NCI-H2227 treated with DMSO at 0.1 percent for 48 hours (cell line): Measurements from ENCODE around the gene KLF16.
"Not testable (repeated sequence)": the region's sequence is repeated elsewhere in the genome, so short reads cannot be mapped to it uniquely, and the experiment has no call there.

Source experiments
- DNase-seq: peaks from one replicate; lab custom pipeline; 2025; lab: John Stamatoyannopoulos, UW

The KLF16 gene

DNA sequence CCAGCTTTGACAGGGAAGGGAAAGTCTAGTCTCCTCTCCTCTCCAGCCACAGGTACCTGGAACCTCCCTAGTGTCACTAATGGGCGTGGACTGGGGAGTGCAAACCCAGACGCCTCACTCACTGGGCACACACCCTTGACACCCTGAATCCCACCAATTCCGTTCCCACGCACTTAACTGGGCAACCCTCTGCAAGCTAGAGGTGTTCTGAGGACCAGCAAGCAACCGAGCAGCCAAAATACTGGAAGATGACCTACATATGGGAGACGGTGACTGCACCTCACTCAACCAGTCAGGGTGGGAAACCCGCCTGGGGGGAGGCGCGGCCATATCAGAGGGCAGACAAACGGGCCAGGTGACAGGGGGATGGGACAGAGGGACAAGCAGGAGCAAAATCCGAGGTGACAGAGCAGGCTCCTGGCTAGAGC lies 20.9 kb upstream of the KLF16 start:
- DNase-seq = no peak

DNA sequence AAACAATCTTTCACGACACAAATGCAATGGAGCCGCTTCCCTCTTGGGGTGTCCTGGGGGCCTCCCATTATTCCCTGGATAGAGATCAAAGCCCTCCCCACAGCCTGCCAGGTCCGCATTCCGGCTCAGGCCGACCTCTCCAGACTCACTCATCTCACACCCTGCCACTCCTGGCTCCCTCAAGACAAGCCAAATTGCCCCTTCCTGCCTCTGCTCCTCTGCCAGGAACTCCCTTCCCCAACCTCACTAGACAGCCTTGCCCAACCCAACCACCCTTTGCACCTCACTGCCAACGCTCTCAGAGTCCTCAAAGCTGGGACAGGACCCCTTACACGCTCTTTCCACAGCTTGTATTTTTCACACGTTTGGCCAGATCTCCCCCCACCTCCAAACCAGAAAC lies 20.4 kb upstream of the KLF16 start:
- DNase-seq = no peak

DNA sequence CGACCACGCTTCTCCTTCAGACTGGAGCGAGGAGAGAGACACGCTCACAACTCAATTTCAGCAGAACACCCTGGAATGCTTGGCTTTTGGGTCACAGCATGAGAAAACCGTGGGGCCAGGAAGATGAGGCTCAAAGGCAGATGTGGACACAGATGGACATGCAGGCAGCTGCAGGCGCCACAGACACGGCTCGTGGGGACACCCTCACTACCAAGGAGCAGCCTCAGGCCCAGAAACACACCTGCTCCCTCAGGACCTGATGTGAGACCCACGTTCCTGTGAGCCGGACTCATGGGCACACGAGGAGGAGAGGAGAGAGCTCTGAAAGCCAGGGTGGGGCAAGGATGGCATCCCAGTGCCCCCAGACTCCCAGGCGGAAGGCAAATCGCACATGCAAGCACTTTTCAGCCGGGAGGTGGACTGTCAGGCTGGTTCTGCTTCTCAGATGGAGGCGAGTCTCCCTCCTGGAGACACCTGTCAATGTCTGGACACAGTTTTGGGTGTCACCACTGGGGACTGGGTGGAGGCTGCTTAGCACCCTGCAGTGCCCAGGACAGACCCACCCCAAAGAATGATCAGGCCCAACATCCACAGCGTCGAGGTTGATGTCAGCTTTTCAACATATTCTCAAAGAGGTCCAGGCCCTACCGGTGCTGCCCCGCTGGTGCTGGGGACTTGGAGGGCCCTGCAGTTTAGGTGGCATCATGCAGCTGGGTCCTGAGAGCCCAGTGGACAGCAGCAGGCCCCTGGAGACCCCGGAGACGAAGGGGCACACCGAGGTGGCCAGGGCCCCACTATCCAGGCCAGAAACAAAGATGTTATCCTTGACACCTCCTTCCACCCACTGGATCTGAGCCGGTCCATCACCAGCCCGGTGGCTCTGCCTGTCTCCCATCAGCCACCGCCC lies 19.7 kb upstream of the KLF16 start:
- no peak for DNase-seq

DNA sequence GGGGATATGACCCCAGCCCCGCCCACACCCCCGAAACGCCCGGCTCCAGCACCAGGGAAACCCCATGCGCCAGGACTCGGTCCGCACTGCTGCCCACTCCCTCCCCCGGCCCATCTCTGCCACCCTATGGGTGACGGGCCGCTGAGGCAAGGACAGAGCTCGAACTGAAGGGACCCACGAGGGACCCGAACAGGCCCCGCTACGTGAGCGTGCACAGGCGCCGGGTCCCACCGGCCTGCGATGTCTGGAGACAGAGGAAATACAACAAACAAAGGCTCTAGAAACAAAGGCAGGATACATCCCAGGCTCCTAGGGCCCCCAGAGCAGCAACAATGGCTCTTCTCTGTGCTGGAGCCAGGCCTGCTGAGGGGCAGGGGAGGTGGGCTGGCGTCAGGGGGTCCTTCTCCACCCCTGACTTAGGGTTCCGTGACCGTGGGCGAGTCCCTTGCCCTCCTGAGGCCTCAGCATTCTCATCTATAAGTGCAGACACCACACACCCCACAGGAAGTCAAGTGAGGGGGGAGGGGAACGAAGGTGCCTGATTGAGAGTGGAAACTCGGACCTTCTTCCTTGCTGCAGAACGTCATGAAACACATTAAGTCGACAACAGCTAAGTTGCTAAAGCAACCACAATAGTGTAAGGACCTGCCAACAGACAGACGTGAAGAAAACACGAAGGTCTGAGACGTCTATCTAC lies 18.9 kb upstream of the KLF16 start:
- DNase-seq = no peak

DNA sequence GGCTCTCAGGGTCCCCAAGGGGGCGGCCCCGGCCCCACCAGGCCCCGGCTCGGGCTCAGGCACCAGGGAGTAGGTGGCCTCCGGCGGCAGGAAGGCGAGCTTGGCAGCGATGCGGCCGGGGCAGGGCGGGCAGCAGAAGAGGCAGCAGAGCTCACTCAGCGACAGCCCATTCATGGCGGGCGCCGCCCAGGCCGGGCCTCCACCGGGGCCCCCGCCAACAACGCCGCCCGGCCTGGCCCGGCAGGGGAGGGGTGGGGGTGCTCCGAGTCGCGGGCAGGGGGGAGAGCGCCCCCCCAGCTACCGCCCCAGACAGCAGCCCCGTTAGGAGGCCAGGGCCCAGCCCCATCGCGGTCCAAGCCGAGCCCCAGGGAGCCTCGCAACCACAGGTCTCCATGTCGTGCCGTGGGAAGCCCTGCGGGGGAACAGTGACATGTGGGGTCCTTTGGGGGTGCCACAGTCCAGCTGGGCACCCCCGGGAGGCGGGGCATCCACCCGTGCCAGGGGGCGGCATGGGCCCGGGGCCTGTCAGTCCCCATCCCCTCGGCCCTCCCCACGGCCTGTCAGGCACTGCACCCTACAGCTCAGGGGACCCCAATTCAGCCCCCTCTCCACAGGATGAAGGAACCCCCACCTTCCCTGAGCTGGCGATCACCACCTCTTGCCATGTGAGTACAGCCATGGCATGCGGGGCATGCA lies 18.2 kb upstream of the KLF16 start:
- DNase-seq = not testable (repeated sequence)

DNA sequence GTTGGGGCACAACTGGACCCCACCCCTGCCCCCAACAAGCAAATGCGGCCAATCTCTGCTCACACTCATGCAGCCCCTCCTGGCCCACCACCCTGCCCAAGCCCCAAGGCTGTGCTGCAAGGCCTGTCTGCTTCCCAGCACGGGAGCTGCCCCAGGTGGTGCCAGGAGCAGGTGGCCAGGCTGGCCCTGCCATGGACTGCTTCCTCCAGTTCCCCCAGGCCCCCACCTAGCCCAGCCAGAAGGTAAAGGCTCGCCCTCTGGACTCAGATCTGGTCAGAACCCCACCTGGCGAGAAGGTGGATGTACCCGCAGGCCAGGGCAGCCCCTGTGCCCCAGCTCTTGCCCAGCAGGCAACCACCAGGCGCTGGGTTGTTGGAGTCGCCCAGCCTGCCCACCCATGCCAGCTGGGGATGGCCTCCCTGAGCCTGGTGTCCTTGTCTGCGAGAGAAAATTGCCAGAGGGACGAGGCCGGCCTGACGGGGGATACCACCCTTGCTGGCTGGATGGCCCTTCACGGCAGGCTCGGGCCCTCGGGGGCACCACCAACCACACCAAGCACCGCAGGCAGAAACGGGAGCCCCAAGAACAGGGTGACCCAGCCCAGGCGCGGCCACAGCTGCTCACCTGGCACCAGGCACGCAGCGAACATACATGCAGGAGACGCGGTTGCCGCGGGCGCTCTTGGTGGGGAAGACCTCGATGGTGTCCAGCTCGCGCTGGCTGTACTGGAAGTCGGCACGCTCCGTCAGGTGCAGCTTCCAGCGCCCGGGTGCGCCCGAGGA lies 17.4 kb upstream of the KLF16 start:
- no peak for DNase-seq

DNA sequence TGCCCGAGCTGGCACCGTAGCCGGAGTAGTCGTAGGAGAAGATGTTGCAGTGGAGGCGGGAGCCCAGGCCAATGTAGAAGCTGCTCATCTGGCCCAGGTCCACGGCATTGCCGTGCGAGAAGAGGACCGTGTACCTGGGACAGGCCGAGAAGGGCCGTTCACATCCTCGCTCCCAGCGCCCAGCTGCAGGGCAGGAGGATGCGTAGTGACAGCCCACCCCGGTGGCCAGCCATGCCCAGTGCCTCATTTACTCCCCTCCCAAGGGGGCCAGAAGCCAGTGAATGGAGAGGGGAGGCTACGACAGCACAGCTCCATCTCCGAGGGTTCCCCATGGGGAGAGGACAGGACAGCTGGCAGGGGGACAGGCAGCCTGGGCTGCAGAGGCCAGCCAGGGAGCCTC lies 16.6 kb upstream of the KLF16 start:
- DNase-seq = not testable (repeated sequence)

DNA sequence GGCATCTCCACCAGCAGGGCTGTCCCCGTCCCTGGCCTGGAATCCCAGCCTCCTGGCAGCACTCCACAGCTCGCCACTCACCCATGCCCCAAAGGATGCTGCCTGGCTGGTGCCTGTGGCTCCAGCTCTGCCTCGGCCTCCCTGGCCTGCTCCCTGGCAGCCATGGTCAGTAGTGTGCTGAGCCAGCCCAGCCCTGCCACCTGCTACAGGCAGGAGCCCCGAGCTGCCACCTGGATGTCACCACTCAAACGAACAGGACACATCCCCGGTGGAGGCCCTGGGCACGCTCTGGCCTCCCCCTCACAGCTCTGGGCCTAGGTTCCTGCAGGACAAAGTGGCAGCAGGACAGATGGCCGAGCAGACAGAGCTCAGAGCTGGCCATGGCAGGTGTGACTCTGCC lies 15.2 kb upstream of the KLF16 start:
- DNase-seq = not testable (repeated sequence)

DNA sequence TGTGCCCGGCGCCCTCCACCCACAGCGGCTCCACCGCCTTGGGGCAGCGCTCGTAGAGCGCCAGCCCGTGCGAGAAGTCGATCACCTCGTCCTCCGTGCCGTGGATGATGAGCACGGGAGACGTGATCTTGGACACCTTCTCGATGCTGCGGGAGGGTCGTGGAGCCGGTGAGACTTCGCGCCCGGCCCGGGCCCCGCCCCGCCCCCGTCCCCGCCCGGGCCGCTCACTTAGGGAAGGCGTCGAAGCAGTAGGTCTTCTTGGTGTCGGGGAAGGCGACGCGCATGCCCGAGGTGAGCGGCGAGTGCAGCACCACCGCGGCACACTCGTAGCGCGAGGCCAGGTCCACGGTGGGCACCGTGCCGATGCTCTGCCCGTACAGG lies 13.9 kb upstream of the KLF16 start:
- DNase-seq = not testable (repeated sequence)

DNA sequence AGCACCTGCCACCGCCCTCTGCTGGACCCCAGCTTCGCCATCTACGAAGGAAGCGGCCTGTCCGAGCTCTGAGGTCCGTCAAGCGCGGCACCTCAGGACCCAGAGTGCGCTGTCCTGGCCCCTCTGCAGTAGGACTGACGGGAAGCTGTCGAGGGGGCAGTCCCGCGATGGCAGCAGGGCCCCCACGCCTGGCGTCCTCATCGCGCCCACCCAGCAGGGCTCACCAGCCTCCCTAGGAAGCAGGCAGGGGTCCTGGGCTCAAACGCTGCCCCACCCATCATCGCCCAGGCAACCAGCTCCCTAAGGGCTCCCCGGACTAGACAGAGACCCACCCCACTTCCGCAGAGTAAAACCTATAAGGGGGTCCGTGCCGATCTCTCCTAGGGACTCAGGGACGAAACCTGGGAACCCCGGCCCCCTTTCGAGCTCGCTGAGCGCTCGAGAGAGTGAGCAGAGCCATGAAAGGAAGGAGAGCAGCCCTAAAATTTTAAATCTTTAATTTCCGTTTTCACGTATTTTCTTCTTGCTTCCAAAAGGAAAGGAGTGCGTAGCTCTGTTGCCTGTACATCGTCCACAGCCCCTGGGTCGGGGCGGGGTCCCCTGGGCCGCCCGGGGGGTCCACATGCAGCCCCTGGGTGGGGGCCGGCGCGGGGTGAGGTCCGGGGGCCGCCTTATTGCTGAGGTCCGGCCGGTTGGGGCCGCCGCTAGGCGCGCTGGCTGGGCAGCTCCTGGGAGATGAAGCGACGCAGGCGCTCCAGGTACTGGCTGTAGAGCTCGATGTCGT lies 13.3 kb upstream of the KLF16 start:
- DNase-seq = not testable (repeated sequence)

DNA sequence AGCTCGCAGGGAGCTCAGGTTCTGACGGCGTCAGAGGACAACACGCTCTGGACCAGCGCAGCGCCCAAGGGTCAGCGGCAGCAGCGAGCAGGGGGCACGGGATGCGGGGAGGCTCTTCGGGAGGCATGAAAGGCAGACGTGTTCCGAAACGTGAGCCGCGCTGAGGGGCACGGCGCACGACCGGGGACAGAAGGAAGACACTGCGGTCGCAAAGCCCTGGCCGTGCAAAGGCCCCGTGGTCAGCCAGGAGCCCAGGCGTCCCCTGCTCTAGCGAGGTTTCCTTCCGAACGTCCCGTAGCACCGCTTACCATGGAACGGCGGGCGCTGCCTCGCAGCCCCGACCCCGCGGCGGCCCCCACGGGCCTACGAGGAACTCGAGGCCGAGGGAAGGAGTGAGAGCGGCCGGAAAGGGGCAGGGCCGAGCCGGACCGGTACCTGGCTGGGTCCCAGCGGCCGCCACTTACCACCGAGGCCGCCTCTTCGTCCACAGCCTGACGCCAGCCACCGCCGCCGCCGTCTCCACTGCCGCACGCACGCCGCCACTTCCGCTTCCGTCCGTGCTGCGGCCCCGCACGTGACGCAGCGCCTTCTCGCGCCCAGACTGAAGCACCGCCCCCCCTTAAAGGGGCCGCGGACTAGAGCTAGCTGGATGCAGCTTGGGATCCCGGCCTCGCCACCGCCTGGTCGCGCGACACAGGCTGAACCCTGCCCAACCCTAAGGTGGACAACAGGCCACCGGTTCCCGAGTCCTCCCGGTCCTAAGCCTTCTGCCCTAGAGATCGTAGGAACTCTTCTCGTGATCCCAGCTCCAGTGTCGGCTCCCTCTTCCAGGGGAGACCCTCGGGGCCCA lies 12.5 kb upstream of the KLF16 start:
- DNase-seq = peak; percentile 51

DNA sequence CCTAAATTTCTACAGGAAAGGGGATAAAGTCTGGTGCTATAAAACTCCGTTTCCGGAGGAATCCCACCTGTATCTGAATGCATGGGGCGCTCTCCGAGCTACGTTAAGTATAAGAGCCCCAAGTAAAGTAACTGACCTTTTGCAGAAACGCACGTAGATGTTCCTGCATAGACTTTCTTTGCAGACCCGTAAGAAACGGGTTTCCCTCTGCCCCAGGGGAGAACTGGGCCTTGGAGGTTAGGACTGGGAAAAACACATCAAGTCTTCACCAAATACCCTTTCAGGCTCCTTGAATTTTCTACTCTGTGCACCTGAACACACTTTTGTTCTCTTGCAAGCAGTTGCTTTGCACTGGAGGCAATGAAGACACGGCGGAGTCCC lies 11.9 kb upstream of the KLF16 start:
- DNase-seq = not testable (repeated sequence)

DNA sequence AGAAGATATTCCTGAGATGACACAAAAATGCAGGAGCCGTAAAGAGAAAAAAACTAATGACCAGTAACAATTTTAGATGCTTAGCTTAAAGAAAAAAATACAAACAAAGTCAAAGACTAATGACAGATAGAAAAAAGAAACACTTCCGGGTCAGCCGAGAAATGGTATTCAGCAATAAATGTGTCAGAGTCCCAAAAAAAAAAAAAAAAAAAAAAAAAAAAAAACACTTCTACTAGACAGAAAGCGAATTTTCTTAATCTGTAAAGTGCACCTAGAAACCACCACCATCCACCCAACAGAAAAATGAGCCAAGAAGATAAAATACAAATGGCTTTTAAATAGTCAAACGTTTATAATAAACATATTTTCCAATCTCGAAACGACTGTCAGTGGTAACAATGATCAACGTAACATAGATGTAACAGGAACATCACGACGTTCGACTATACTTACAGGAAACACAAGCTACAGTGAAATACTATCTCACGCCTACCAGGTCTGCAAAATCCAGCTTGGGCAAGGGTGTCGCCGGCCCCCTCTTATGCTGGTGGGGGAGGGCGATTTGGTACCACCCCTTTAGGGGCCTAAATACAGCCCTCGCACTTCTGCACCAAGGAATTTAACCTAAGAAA lies 11.3 kb upstream of the KLF16 start:
- no peak for DNase-seq

DNA sequence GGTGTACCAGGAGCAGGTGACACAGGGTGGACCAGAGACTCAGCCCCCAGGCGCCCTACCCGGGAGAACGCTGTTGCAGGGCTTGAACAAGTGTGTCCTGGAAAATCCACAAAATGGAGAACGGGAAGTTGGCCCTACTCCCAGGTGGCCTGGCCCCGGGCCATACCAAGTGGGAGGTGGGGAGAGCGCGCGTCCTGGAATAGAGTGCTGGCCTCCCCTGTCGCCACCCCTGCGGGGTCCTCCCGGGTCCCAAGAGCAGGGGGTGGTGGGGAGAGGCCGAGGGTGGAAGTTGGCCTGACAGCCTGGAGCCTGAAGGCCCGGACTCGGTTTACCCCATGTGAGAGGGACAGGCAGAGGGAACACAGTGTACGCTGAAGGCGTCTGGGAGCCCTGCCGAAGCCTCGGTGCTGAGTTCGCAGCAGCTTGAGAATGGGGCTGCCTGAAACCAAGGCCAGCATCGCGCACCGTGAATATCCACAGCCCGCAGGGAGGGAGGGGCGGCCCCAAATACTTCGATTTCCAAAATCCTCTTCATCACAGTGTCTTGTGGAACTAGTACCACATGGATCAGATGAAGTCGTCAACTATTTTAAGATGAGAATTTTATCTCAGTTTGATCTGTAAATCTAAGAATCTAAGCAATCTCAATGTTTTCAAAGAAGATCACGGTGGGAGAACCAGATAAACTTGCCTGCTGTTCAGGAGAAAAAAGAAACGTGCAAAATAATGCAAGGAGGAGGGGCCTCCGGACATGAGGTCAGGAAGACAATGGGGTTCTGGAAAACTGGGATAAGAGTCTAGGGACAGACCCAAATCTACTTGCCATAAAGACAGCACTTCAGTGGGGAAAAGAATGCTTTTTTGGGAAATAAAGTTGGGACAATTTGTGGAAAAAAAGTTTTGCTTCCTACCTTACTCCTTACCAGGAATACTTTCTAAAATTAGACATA lies 10.4 kb upstream of the KLF16 start:
- no peak for DNase-seq

DNA sequence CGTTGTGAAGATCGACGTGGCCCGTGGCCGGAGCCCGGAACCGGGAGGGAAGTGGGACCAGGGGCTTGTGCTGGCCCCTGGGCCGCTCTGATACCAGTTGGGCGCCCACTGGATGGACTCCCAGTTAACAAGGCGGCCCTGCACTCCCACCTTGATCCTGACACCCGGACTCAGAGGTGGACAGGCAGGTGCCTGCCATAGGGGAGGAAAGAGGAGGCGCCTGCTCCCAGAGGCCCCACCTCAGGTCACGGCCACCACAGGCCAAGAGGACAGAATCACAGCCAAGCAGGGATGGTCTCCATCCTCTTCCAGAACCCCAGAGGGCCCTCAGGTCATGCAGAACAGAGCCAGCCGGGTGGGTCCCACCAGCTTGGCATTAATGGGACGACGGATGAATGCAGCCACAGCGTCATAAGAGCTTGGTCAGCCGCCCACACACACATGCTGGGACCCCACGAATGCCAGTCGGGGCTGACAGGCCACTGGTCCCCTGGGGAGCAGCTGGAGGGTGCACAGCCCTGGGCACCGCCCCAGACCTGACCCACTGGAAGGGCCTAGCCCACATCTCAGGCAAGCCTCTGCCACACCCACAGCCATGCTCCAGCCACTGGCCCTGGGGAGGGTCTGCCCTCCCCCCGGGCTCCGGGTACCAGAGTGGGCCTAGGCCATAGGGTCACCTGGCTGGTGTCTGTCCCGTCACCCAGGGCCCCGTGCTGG lies 9.6 kb upstream of the KLF16 start:
- DNase-seq = no peak

DNA sequence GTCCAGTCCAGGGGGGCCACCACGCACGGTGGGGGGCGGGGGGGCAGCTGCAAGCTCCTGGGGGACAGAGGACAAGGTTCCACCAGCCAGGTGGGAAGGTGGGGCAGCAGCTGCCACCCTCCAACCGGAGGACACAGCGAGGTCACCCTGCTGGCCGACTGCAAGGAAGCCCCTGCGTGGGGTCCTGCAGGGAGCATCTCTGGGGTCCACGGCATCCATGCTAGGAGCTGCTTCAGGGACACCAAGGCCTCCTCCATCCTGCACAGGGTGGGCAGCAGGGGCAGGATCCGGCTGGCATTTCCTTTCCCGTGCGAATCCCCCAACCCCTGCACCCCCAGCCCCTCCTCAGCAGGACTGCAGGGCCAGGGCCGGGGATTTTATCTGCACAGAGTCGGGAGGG lies 8.3 kb upstream of the KLF16 start:
- DNase-seq = no peak

DNA sequence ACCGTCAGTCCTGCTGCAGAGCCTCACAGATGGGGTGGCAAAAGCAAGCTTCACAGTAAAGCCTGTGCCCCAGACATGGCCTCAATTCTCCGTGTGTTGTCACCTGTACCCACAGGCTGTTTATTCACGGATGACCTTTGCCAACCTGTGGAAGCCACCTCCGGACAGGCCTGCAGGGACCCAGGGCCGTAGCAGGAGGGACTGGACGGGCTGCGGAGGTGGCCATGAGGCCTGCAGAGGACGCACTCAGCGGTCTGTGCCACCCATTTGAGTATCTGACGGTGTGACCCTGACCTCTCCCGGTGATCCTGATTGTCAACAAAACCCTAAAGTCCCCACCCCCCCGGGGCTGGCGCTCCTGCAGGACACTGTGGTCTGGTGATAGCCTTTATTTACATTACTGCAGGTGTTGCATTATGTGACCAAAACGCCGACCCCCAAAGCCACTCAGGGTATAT lies 7.8 kb upstream of the KLF16 start:
- DNase-seq = no peak

DNA sequence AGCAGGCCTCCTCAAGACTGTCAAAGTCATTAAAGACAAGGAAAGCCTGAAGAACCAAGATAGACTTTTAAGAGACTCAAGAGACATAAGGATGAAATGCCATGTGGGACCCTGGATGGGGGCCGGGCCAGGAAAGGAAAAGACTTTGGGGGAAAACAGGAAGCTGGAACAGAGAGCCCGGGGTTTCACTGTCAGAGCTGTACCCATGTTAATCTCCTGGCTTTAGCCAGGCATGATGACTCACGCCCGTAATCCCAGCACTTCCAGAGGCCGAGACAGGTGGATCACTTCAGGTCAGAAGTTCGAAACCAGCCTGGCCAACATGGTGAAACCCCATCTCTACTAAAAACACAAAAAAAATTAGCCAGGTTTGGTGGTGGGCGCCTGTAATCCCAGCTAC lies 5.6 kb upstream of the KLF16 start:
- DNase-seq = no peak
